Endothelial cell of umbilical vein (primary cell): Measurements from ENCODE around the gene BZW2. TPM values are rescaled to one million over a fixed set of nuclear protein-coding genes. Genes with fewer than 3 reads are reported as not detected.
A peak's percentile ranks its signal among the peaks of the same experiment; 100 is the strongest.

ENCODE experiments used
- BruUV-seq: library from RNA; stranded (reverse); fragments of 400-500 nt; replicated peaks from 2 replicates; lab custom pipeline; 2021; lab: Mats Ljungman, UMichigan
- CTCF ChIA-PET: fragments of 300-600, 350-600 bp; sonication (Branson Sonifier 250); formaldehyde crosslinking; loops from one replicate; lab custom pipeline; 2021; ENCODE audit warnings: antibody characterized with exemption, inconsistent platforms; lab: Charles Lee
- POLR2A ChIA-PET: fragments of 300-600, 350-600 bp; sonication (Branson Sonifier 250); formaldehyde crosslinking; loops from one replicate; lab custom pipeline; 2021; ENCODE audit warnings: antibody characterized with exemption, inconsistent platforms; lab: Charles Lee
- DNase-seq: peaks from one replicate; pipeline ENCODE4 v3.0.0-alpha.2; 2011; ENCODE audit warnings: low read depth, low spot score
- FAIRE-seq: peaks from 2 replicates; lab custom pipeline; 2011; peaks lifted over from hg19 to GRCh38; lab: Jason Lieb, UNC
- H2AFZ ChIP-seq: 2 replicates; pipeline ENCODE4 v1.6.0; 2012; ENCODE audit warnings: low read depth, low read length, control low read depth, inconsistent platforms
- H3K27ac ChIP-seq: 2 replicates; pipeline ENCODE4 v1.5.1; 2011; ENCODE audit warnings: low read depth, mild to moderate bottlenecking, control low read depth, low read length, moderate library complexity; ENCODE audit not compliant: insufficient read depth
- H3K27me3 ChIP-seq, 2 experiments: 2 replicates each; pipeline versions ENCODE4 v1.6.0 to v1.6.1; 2011; ENCODE audit warnings: low read length in 2 of 2, mixed read lengths in 1 of 2; ENCODE audit not compliant: control insufficient read depth in 2 of 2, insufficient read depth in 2 of 2
- H3K36me3 ChIP-seq, 2 experiments: 2 replicates in 1 of 2; 3 replicates in 1 of 2; pipeline ENCODE4 v1.5.1; 2011; ENCODE audit warnings: low read length in 2 of 2, mild to moderate bottlenecking in 1 of 2, moderate library complexity in 1 of 2; ENCODE audit not compliant: control insufficient read depth in 2 of 2, insufficient read depth in 2 of 2; ENCODE audit errors: extremely low read depth in 1 of 2
- H3K4me1 ChIP-seq: 3 replicates; pipeline ENCODE4 v1.5.1; 2011; ENCODE audit warnings: mild to moderate bottlenecking, low read length; ENCODE audit not compliant: control insufficient read depth, insufficient read depth; ENCODE audit errors: extremely low read depth
- H3K4me2 ChIP-seq: 2 replicates; pipeline ENCODE4 v1.6.1; 2011; ENCODE audit warnings: low read length, control low read depth, mixed read lengths; ENCODE audit not compliant: insufficient read depth
- H3K4me3 ChIP-seq, 3 experiments: fragments of 200-600 bp in 1 of 3; sonication (generic), shearing (Covaris generic) in 1 of 3; replicated peaks in 1 of 3; 2 replicates each; pipeline ENCODE4 v1.5.1; 2011 to 2016; ENCODE audit warnings: control low read depth in 3 of 3, low read length in 3 of 3, mild to moderate bottlenecking in 2 of 3, inconsistent platforms in 1 of 3, low read depth in 1 of 3, moderate library complexity in 1 of 3; ENCODE audit not compliant: insufficient read depth in 1 of 3
- H3K79me2 ChIP-seq: 2 replicates; pipeline ENCODE4 v1.6.0; 2012; ENCODE audit warnings: low read length, inconsistent platforms; ENCODE audit not compliant: control insufficient read depth, insufficient read depth
- H3K9ac ChIP-seq: replicated peaks from 2 replicates; pipeline ENCODE3; 2011; ENCODE audit warnings: low read length, control low read depth; ENCODE audit not compliant: insufficient read depth; ENCODE audit errors: extremely low read depth
- H3K9me1 ChIP-seq: replicated peaks from 3 replicates; pipeline ENCODE4 v1.6.0; 2011; ENCODE audit warnings: mild to moderate bottlenecking, low read length; ENCODE audit not compliant: control insufficient read depth, insufficient read depth; ENCODE audit errors: extremely low read depth
- H3K9me3 ChIP-seq: replicated peaks from 2 replicates; pipeline ENCODE4 v1.5.1; 2012; ENCODE audit warnings: low read length, inconsistent platforms; ENCODE audit not compliant: control insufficient read depth, insufficient read depth
- H4K20me1 ChIP-seq: replicated peaks from 2 replicates; pipeline ENCODE3; 2011; ENCODE audit warnings: mild to moderate bottlenecking, low read length; ENCODE audit not compliant: control insufficient read depth, insufficient read depth; ENCODE audit errors: extremely low read depth
- EZH2 ChIP-seq: IDR thresholded peaks from 2 replicates; pipeline ENCODE4 v1.6.1; 2012; ENCODE audit warnings: borderline replicate concordance, low read depth, mild to moderate bottlenecking, moderate library complexity, low read length, inconsistent platforms; ENCODE audit not compliant: severe bottlenecking
- FOS ChIP-seq: IDR thresholded peaks from 2 replicates; pipeline ENCODE4 v1.6.1; 2011; ENCODE audit warnings: mild to moderate bottlenecking, low read length, moderate library complexity, borderline replicate concordance; ENCODE audit not compliant: insufficient read depth
- GATA2 ChIP-seq: IDR thresholded peaks from 2 replicates; pipeline ENCODE4 v1.7.0; 2011; ENCODE audit warnings: low read depth, mild to moderate bottlenecking, moderate library complexity, mixed read lengths, low read length; ENCODE audit not compliant: insufficient read length, insufficient read depth
- JUN ChIP-seq: IDR thresholded peaks from 2 replicates; pipeline ENCODE4 v1.6.1; 2011; ENCODE audit warnings: borderline replicate concordance, low read depth; ENCODE audit not compliant: insufficient read length, insufficient read depth
- MAX ChIP-seq: IDR thresholded peaks from 2 replicates; pipeline ENCODE4 v1.6.1; 2011; ENCODE audit not compliant: insufficient read depth, insufficient read length
- POLR2A ChIP-seq: IDR thresholded peaks from 2 replicates; pipeline ENCODE4 v1.6.1; 2012; ENCODE audit warnings: low read depth, mild to moderate bottlenecking, control low read depth, low read length
- POLR2AphosphoS5 ChIP-seq: IDR thresholded peaks from 2 replicates; pipeline ENCODE4 v1.6.1; 2012; ENCODE audit warnings: low read depth, mild to moderate bottlenecking, control low read depth, low read length, moderate library complexity; ENCODE audit not compliant: insufficient read depth
- dilution Hi-C: fragments of 300-500 bp; cut with MboI; formaldehyde crosslinking; loops from one replicate; pipeline ENCODE4 v1.15.0; 2019; ENCODE audit warnings: low sequenced_read_pairs; ENCODE audit not compliant: extremely low pct_ligation_motif_present
- intact Hi-C: fragments of 100-400 bp; cut with micrococcal nuclease; formaldehyde crosslinking; loops from one replicate; pipeline ENCODE4 v1.10.0; 2022
- polyA plus RNA-seq, 4 experiments: library from polyadenylated mRNA; depleted of rRNA in 3 of 4; stranded (reverse) in 3 of 4; unstranded in 1 of 4; fragments of >200 nt; gene quantifications; 2 replicates each; pipeline versions ENCODE4 v1.2.1 to v1.2.3, GENCODE V29; 2011 to 2012; ENCODE audit warnings: missing spikeins in 1 of 4
- total RNA-seq: library from RNA; stranded (reverse); gene quantifications from 2 replicates; pipeline ENCODE4 v1.2.3, GENCODE V29; 2021
- TF ChIP-seq, protein P1 (sequence below), 2 donors: IDR thresholded peaks; 1 replicate in 1 of 2; 2 replicates in 1 of 2; pipeline ENCODE4 v1.5.1; 2011; ENCODE audit warnings: low read length in 2 of 2, mild to moderate bottlenecking in 2 of 2, moderate library complexity in 2 of 2, control low read depth in 1 of 2, inconsistent platforms in 1 of 2, low read depth in 1 of 2; ENCODE audit not compliant: insufficient read depth in 1 of 2; ENCODE audit errors: extremely low read depth in 1 of 2

Gene BZW2
- total and polyA plus RNA-seq, 2 donors (not counting 3 experiments of a cell fraction or from before 2014, with no cell fraction given) = 39.7 to 106 TPM

- H3K9me3 ChIP-seq = no peaks in the 10 kb centered on the region
- peak overlapping the region; percentile 95 for H3K4me2 ChIP-seq
- DNase-seq = peak; percentile 81
- BruUV-seq = no TSS peak
- ChIA-PET CTCF (interaction anchor here (1.1 to 1.6 kb wide), 3 partner anchors 9 to 46 kb away, joined by 3 to 4 read pairs (median 4); no protein-coding TSS in a partner anchor), POLR2A (no interaction called here)
- H3K27ac ChIP-seq = peak overlapping the region; percentile 40
- peaks cover 81% of the 10 kb centered on the region for H3K79me2 ChIP-seq
- peak; percentile 81 for FAIRE-seq
- peaks cover 59% of the 10 kb centered on the region for H3K4me1 ChIP-seq
- H3K9me1 ChIP-seq = no peaks in the 10 kb centered on the region
- peak overlapping the region; percentile 26 for H3K9ac ChIP-seq
- dilution Hi-C loops (no loop called here), intact Hi-C loops (loop anchor here (5.0 kb wide), 3 partner anchors 103 to 962 kb away; partner anchors contain the start of genes MEOX2 and TSPAN13)
- peak overlapping the region in 1 of 3 experiments; percentile 14 for H3K4me3 ChIP-seq
- TF ChIP-seq JUN (peak; percentile 36), GATA2 (no peak), FOS (peak; percentile 32)
- no peaks in the 10 kb centered on the region for H3K36me3 ChIP-seq
- H2AFZ ChIP-seq = no peak overlapping the region
- H4K20me1 ChIP-seq = no peaks in the 10 kb centered on the region
- no peaks in the 10 kb centered on the region for H3K27me3 ChIP-seq
These were observed 3.2 kb downstream of the BZW2 start for GRCh38 chr7:16649196-16649595.

DNA sequence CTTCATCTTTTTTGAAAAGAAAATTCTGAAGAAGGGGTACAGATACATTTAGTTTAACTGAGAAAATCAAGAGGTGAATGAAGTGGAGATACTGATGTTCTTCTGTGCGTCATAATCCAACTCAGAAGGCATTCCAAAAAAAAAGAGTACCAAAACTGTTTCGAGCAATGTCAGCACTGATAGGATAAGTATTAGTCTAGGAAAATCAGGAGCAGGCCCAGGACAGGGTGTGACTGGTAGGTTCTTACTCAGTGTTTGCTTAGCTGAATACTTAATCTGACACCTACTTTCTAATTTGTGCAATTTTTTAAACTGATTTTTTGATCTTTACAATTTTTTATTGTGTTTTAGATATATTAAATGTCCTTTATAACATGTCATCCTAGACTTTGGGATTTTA, 4.3 kb downstream of the BZW2 start:
- FAIRE-seq (no peak), DNase-seq (no peak)
- H3K9me3 ChIP-seq = no peaks in the 10 kb centered on the region
- H3K4me3 ChIP-seq = no peak overlapping the region
- H3K9ac ChIP-seq = no peak overlapping the region
- no peaks in the 10 kb centered on the region for H3K9me1 ChIP-seq
- dilution Hi-C loops (no loop called here), intact Hi-C loops (no loop called here)
- H2AFZ ChIP-seq = no peak overlapping the region
- CTCF ChIA-PET = interaction anchor here (1.6 kb wide), 1 partner anchor 45 kb away, joined by 4 read pairs; no protein-coding TSS in a partner anchor
- peak overlapping the region; percentile 30 for H3K4me2 ChIP-seq
- POLR2A ChIA-PET = no interaction called here
- TF ChIP-seq JUN (no peak), POLR2AphosphoS5 (no peak), POLR2A (no peak), EZH2 (no peak), MAX (no peak)
- TF ChIP-seq, protein P1, sequence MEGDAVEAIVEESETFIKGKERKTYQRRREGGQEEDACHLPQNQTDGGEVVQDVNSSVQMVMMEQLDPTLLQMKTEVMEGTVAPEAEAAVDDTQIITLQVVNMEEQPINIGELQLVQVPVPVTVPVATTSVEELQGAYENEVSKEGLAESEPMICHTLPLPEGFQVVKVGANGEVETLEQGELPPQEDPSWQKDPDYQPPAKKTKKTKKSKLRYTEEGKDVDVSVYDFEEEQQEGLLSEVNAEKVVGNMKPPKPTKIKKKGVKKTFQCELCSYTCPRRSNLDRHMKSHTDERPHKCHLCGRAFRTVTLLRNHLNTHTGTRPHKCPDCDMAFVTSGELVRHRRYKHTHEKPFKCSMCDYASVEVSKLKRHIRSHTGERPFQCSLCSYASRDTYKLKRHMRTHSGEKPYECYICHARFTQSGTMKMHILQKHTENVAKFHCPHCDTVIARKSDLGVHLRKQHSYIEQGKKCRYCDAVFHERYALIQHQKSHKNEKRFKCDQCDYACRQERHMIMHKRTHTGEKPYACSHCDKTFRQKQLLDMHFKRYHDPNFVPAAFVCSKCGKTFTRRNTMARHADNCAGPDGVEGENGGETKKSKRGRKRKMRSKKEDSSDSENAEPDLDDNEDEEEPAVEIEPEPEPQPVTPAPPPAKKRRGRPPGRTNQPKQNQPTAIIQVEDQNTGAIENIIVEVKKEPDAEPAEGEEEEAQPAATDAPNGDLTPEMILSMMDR (IDR thresholded peaks at IDR 0.05; ENCODE audit: extremely low read depth in 1 of 2, insufficient read depth in 1 of 2, low read depth in 1 of 2, low read length in 2 of 2) = no peak
- peaks cover 55% of the 10 kb centered on the region for H3K4me1 ChIP-seq
- peaks cover 92% of the 10 kb centered on the region for H3K79me2 ChIP-seq
- no peaks in the 10 kb centered on the region for H3K36me3 ChIP-seq
- BruUV-seq = no TSS peak
- no peaks in the 10 kb centered on the region for H4K20me1 ChIP-seq
- H3K27me3 ChIP-seq = no peaks in the 10 kb centered on the region
- H3K27ac ChIP-seq = no peak overlapping the region
